ENCODE results near the gene CABP7. TPM values are rescaled to one million over a fixed set of nuclear protein-coding genes. Genes with fewer than 3 reads are reported as not detected.

Gene CABP7
- total and polyA plus RNA-seq, 7 donors, result 0.03 to 0.07 (median 0.04) TPM; not detected in 4

DNA sequence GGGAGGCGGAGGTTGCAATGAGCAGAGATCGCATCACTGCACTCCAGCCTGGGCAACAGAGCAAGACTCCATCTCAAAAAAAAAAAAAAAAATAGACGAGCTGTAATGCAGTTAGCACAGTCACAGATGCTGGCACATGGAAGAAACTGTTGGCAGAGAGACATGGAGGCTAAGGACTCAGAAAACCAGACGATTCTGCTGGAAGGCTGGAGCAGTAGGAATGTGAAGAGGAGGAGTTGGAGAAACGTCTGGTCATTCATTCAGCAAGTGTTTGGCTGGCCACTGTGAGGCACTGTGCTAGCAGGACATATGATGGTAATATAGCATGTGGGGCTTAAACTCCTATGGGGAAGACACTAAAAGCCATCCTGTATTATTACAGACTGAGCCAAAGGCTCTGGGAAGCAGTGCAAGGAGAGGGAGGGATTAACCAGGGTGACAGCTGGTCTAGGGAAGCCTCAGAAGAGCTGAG lies 52.4 kb downstream of the CABP7 start:
- intact Hi-C loops (cut with DNase I), result loop anchor here (10.0 kb wide), 2 partner anchors 63 to 233 kb away; partner anchors contain the start of gene ASCC2 (in 1 of the 2)
- TF ChIP-seq CTCF (IDR thresholded peaks at IDR 0.05), result no peak
- peak; percentile 23 to 43 (median 42) for ATAC-seq
- no peaks in the 10 kb centered on the region for H3K27me3 ChIP-seq (ENCODE audit: insufficient read depth in 3 of 3, low read length in 2 of 3)
- peaks cover 5 to 32% of the 10 kb centered on the region in 2 donors for H3K36me3 ChIP-seq (ENCODE audit: insufficient read depth in 1 of 2, low read depth in 1 of 2)
- peak overlapping the region; percentile 76 for H3K27ac ChIP-seq
- no peaks in the 10 kb centered on the region for H3K9me3 ChIP-seq
- peaks cover 44% of the 10 kb centered on the region for H3K4me1 ChIP-seq
- WGBS, 3 donors, result 38 to 46% (median 46%) methylated on average over 5 of the region's 5 CpGs
- H3K4me3 ChIP-seq, result no peak overlapping the region
- DNase-seq, result no peak

GRCh38 chr22:29773233-29773632 lies 53.4 kb downstream of the CABP7 start:
- peak overlapping the region; percentile 76 for H3K27ac ChIP-seq
- ATAC-seq, result peak; percentile 90 to 94 (median 92)
- intact Hi-C loops (cut with DNase I), result loop anchor here (10.0 kb wide), 2 partner anchors 62 to 232 kb away; partner anchors contain the start of gene ASCC2 (in 1 of the 2)

DNA sequence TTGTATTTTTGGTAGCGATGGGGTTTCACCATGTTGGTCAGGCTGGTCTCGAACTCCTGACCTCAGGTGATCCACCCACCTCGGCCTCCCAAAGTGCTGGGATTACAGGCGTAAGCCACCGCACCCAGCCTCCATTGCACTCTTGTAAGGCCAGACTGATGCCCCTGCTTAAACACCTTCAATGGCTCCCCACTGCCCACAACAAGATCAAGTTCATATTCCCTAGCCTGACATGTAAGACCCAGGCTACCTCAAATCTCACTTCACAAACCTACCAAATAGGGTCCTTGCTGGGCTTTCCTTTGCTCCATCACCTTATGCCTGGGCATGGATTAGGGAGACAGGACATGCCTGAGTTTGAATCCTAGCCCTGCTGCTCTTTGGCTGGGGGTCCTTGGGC lies 60.4 kb downstream of the CABP7 start:
- WGBS, 3 donors, result 93 to 97% (median 95%) methylated on average over 5 of the region's 5 CpGs
- Histone ChIP-seq H3K27me3 (ENCODE audit: insufficient read depth in 3 of 3, low read length in 2 of 3) (no peaks in the 10 kb centered on the region), H3K4me3 (no peak overlapping the region), H3K36me3 (ENCODE audit: insufficient read depth in 1 of 2, low read depth in 1 of 2) (no peaks in the 10 kb centered on the region), H3K4me1 (peaks cover 47% of the 10 kb centered on the region), H3K9me3 (no peaks in the 10 kb centered on the region), H3K27ac (peak overlapping the region; percentile 72)
- DNase-seq (no peak), ATAC-seq (no peak)
- no peak for TF ChIP-seq CTCF (IDR thresholded peaks at IDR 0.05)
- intact Hi-C loops (cut with DNase I), result no loop called here

More at GRCh38 chr22:29773233-29773632, 53.4 kb downstream of the CABP7 start:
- 26 to 59% (median 28%) methylated on average over 2 of the region's 2 CpGs for WGBS, 3 donors
- Histone ChIP-seq H3K4me1 (peaks cover 43% of the 10 kb centered on the region), H3K9me3 (no peaks in the 10 kb centered on the region), H3K4me3 (no peak overlapping the region), H3K36me3 (ENCODE audit: insufficient read depth in 1 of 2, low read depth in 1 of 2) (peaks cover 5 to 32% of the 10 kb centered on the region in 2 donors), H3K27me3 (ENCODE audit: insufficient read depth in 3 of 3, low read length in 2 of 3) (no peaks in the 10 kb centered on the region)
- no peak for TF ChIP-seq CTCF (IDR thresholded peaks at IDR 0.05)
- DNase-seq, result peak; percentile 58 to 81

DNA sequence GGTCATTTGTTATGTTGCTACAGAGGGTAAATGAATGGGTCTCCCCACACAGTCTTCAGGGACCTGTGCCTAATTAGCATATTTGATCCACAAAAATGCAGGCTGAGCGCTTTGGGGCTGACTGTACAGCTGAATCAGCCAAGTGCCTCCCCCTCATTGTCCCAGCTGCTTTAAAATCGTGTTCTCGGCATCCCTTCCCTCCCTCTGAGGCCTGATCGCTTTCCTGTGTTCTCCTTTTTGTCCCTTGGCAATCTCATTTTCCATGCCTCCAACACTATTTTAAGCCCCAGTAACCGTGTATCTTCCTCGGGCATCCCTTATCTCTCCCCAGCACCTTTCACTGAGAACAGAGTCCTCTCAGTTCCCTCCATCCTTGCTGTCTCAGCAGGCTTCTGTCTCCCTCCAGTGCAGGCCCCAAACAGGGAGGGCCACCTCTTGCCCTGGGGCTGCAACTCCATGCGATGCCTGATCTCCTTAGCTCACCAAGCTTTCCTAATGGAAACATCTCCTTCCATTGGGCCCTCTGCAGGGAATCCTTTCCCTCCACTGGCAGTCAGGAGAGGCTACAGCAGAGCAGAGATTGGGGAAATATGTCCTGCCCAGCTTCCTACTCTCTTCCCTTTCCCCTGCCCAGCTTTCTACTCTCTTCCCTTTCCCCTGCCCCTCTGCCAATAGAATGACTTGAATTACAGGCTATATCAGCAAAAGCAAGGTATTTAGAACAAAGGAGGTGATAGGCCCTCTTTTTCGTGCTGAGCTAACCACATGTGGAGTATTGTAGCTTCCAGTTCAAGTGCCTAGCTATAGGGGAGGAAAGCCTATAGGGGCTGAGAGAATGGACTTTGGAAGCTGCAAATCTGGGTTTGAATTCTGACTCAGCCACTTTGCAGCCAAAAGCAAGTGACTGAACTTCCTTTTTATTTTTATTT lies 61.2 kb downstream of the CABP7 start:
- ATAC-seq, result peak; percentile 16 to 46 (median 32)
- TF ChIP-seq CTCF (IDR thresholded peaks at IDR 0.05), result no peak
- H3K27me3 ChIP-seq (ENCODE audit: insufficient read depth in 3 of 3, low read length in 2 of 3), result no peaks in the 10 kb centered on the region
- no peak for DNase-seq
- 17 to 32% (median 17%) methylated on average over 8 of the region's 8 CpGs for WGBS, 3 donors
- intact Hi-C loops (cut with DNase I), result no loop called here
- no peaks in the 10 kb centered on the region for H3K36me3 ChIP-seq (ENCODE audit: insufficient read depth in 1 of 2, low read depth in 1 of 2)
- peaks cover 40% of the 10 kb centered on the region for H3K4me1 ChIP-seq
- H3K27ac ChIP-seq, result peak overlapping the region; percentile 72
- no peak overlapping the region for H3K4me3 ChIP-seq
- no peaks in the 10 kb centered on the region for H3K9me3 ChIP-seq

Other genes with a start within 250 kb of the CABP7 start
- gene NEFH, start 239.8 kb upstream of the CABP7 start, total RNA-seq, result under 1 TPM; 0.08 to 0.54 (median 0.28) TPM
- under 1 TPM; 0.06 to 0.18 (median 0.14) TPM for gene NEFH, start 239.8 kb upstream of the CABP7 start, polyA plus RNA-seq
- gene THOC5, start 166.2 kb upstream of the CABP7 start, total RNA-seq, result 10 to 100 TPM; 42.8 to 56.0 (median 47.5) TPM
- 10 to 100 TPM; 33.8 to 52.0 (median 40.5) TPM for gene THOC5, start 166.2 kb upstream of the CABP7 start, polyA plus RNA-seq
- 1 to 10 TPM; 2.1 to 8.3 (median 3.0) TPM for gene NIPSNAP1, start 138.9 kb upstream of the CABP7 start, total RNA-seq
- gene NIPSNAP1, start 138.9 kb upstream of the CABP7 start, polyA plus RNA-seq, result 1 to 10 TPM; 1.2 to 2.0 (median 1.3) TPM
- gene NF2, start 116.4 kb upstream of the CABP7 start, total RNA-seq, result 10 to 100 TPM; 43.2 to 59.7 (median 46.7) TPM
- 10 to 100 TPM; 12.8 to 33.7 (median 19.3) TPM for gene NF2, start 116.4 kb upstream of the CABP7 start, polyA plus RNA-seq
- gene ZMAT5, start 47.0 kb downstream of the CABP7 start, total RNA-seq, result 10 to 100 TPM; 12.1 to 32.0 (median 21.8) TPM
- gene ZMAT5, start 47.0 kb downstream of the CABP7 start, polyA plus RNA-seq, result 10 to 100 TPM; 27.6 to 46.1 (median 38.0) TPM
- gene UQCR10, start 47.4 kb downstream of the CABP7 start, total RNA-seq, result 100 to 1,000 TPM; 247 to 422 (median 337) TPM
- gene UQCR10, start 47.4 kb downstream of the CABP7 start, polyA plus RNA-seq, result 100 to 1,000 TPM; 411 to 533 (median 483) TPM
- 10 to 100 TPM; 47.1 to 58.6 (median 54.6) TPM for gene ASCC2, start 118.3 kb downstream of the CABP7 start, total RNA-seq
- 10 to 100 TPM; 45.7 to 46.7 (median 45.7) TPM for gene ASCC2, start 118.3 kb downstream of the CABP7 start, polyA plus RNA-seq
- 10 to 100 TPM; 31.8 to 37.9 (median 33.8) TPM for gene MTMR3, start 163.2 kb downstream of the CABP7 start, total RNA-seq
- 10 to 100 TPM in 2 of 3 donors, 1 to 10 TPM in 1; 7.8 to 21.3 (median 11.6) TPM for gene MTMR3, start 163.2 kb downstream of the CABP7 start, polyA plus RNA-seq

Measured in psoas muscle (tissue), 8 donors.